Dedifferentiated amniotic fluid mesenchymal stem cell (primary cell): ENCODE results near the gene OR6X1.
A peak's percentile ranks its signal among the peaks of the same experiment; 100 is the strongest.
"Not testable (repeated sequence)": the region's sequence is repeated elsewhere in the genome, so short reads cannot be mapped to it uniquely, and the experiment has no call there.

Source experiments
- DNase-seq: peaks from one replicate; pipeline ENCODE4 v3.0.0-alpha.2; 2016; ENCODE audit errors: extremely low spot score

The OR6X1 gene

GRCh38 chr11:123753110-123753509 lies 1.2 kb downstream of the OR6X1 start:
- no peak for DNase-seq

DNA sequence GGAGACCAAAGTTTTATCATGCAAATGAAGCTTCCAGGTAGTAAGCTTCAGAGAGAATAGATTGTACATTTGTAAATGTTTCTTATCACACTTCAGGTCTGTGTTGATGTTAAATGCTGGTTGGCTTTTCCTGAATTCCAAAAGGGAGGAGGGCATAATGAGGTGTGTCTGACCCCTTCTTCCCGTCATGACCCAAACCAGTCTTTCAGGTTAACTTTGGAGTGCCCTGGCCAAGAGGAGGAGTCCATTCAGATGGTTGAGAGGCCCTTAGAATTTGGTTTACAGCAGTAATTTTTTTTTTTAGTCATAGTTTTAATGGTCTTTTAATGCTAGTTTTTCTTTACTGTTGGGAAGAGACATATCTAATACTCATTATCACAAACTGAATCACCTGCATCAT lies 2.5 kb downstream of the OR6X1 start:
- no peak for DNase-seq

GRCh38 chr11:123748349-123748748 lies 6.0 kb downstream of the OR6X1 start:
- DNase-seq, result not testable (repeated sequence)

- no peak for DNase-seq
Measured at GRCh38 chr11:123745764-123746451, 8.4 kb downstream of the OR6X1 start.

GRCh38 chr11:123742724-123743120 lies 11.6 kb downstream of the OR6X1 start:
- DNase-seq, result no peak

- DNase-seq, result no peak
Measured at GRCh38 chr11:123742031-123742723, 12.1 kb downstream of the OR6X1 start.

DNA sequence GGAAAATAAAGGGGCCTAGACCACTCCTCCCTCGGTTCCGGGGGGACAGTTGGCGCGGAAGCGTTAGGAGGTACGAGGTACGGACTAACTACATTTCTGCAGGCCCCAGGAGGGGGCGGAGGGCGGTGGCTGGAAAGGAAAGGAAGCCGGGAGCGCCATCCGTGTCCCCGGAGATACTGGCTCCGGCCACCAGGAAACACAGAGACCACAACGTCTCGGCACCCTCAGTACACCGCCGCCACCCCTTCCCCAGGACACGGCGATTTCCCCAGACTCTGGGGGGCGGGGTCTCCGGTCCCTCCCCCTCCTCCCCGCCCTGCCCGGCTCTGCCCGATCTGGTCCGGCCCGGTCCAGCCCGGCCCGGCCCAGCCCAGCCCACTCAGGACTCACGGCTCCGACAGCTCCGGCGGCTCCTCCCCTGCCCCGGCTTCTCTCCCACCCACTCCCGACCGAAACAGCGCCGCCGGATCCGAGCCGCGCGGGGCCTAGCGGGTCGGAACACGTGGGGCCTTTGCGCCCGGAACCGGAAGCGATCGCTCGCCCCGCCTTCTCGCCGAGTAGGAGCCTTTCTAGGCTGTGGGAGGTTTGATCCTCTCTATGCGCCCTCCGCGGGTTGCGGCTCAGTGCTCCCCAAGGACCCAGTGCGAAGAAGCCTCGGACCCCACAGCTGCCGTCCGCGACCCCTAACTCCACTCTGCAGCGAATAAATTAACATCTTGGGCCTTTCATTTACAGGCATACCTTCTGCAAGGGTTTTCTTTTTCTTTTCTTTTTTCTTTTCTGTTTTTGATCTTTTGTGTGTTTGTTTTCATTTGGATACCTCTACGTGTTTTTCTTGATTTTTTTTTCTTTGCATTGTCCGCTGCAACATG lies 12.9 kb downstream of the OR6X1 start, which contains the start of gene ZNF202:
TSS of gene ZNF202 (minus strand) at position 502 of the 872 bp plus-strand sequence. CDS start 10,772 bp downstream, outside the sequence.
- peak; percentile 88 for DNase-seq

- no peak for DNase-seq
Measured at GRCh38 chr11:123740787-123741158, 13.5 kb downstream of the OR6X1 start.

- no peak for DNase-seq
Measured at GRCh38 chr11:123738374-123738773, 15.9 kb downstream of the OR6X1 start.

DNA sequence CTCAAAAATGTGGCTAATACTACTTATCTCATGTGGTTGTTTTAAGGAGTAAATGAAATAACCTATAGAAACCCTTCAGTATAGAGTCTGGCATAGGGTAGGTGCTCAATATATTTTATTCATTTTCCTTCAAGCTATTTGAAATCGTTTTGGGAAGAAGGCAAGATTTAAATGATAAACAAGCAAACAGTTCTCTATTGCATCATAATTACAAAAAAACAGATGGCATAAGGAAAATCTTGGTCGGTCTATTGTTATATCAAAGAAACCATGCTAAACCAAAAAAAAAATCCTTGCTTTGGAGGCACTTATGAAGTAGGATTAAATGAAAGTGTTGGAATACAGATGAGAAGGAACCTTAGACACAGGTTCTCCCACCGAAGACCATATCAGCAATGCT lies 17.5 kb downstream of the OR6X1 start:
- DNase-seq, result no peak

GRCh38 chr11:123729602-123730001 lies 24.7 kb downstream of the OR6X1 start:
- no peak for DNase-seq

- DNase-seq, result no peak
Measured at GRCh38 chr11:123725995-123726655, 28.2 kb downstream of the OR6X1 start.

DNA sequence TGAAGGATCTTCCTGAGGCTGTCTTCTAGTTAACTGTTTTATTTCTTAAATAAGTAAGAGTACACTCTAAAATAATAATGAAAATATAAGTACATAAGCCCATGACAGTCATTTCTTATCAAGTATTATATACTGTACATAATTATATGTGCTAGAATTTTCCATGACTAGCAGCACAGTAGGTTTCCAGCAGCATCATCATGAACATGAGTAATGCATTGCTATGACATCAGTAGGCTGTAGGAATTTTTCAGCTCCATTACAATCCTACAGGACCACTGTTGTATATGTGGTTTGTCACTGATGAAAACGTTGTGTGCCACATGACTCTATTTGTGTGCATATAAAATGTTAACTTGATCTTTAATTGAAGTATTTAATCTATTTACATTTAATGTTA lies 34.9 kb downstream of the OR6X1 start:
- no peak for DNase-seq

DNA sequence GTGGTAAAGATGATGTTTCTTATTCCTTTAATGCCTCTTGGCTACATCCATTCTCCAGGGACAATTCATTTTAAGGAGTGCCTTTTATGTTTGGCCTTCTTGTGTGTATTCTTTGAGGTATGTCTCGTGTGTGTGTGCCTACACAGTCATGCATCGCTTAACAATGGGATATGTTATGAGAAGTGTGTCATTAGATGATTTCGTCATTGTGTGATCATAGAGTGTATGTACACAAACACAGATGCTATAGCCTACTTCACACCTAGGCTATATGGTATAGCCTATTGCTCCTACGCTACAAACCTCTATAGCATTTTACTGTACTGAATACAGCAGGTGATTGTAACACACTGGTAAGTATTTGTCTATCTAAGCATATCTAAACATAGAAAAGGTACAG lies 35.8 kb downstream of the OR6X1 start:
- DNase-seq, result no peak

DNA sequence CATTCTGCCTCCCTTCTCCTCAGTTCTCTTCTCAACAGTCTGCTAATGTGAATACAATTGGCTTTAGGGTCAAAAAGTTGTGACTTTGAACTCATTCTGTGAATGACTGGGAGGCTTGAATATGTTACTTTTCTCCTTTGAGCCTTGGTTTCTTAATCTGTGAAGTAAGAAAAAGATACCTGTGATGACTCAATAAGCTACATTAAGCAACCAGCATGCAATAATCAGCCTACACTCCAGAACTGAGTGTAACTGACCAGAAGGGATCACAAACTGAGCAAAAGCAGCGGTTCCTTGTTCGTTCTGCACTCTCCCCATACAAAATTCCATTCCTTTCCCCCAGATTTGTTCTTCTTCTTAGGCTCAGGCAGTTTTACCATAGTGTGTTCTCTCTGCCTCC lies 36.3 kb downstream of the OR6X1 start:
- DNase-seq, result no peak

- not testable (repeated sequence) for DNase-seq
Measured at GRCh38 chr11:123712627-123713026, 41.7 kb downstream of the OR6X1 start.

GRCh38 chr11:123707606-123708205 lies 46.6 kb downstream of the OR6X1 start:
- DNase-seq, result peak; percentile 71

DNA sequence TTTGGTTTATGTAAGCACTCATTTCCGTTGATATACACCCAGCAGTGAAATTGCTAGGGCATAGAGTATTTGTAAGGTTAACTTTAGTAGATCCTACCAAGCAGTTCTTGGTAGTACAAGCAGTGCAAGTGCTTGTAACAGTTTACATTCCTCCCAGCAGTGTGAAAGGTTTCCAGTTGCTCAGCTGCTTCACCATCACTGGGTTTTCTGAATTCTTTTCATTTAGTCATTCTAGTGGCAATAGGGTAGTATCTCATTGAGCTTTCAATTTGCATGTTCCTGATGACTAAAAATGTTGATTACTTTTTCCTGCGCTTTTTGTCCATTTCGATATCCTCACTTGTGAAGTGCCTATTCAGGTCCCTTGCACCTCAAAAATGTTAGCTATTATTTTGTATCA lies 47.1 kb downstream of the OR6X1 start:
- no peak for DNase-seq

DNA sequence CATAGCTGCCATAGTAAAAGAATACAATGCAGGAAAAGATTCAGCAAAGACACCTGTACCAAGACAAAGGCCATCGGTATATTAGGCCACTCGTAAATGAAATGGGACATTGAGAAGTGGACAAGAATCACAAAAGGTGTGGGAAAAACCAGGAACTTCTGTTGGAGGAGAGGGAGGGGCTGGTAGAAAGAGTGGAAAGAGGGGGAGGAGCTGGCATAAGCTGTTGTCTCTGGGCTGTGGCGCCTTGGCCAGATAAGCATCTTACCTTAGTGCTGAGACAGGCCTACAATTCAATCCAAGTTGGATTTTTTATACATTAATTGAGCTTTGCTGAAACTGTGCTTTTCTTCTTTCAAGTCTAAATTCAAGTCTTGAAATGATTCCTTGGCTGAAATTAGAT lies 50.0 kb downstream of the OR6X1 start:
- no peak for DNase-seq
